ENCODE results near the gene BRIP1. TPM values are rescaled to one million over a fixed set of nuclear protein-coding genes. Genes with fewer than 3 reads are reported as not detected.

Gene BRIP1
- total RNA-seq, 4 donors from 2014 or later, result 0.13 to 0.42 (median 0.31) TPM

- WGBS, result 95% methylated on average over 3 of the region's 3 CpGs
- TF ChIP-seq POLR2A (IDR thresholded peaks at IDR 0.05; ENCODE audit: low read depth) (no peak), CTCF (IDR thresholded peaks at IDR 0.05) (no peak), EP300 (IDR thresholded peaks at IDR 0.05) (no peak), POLR2AphosphoS5 (IDR thresholded peaks at IDR 0.05) (no peak)
- Histone ChIP-seq H3K4me1 (peaks cover 0 to 5% (median 0%) of the 10 kb centered on the region in 4 donors), H3K36me3 (no peaks in the 10 kb centered on the region), H3K27ac (replicated peaks in 1 of 4) (no peak overlapping the region), H3K4me3 (no peak overlapping the region), H3K27me3 (no peaks in the 10 kb centered on the region), H3K9me3 (peaks cover 0 to 11% (median 0%) of the 10 kb centered on the region in 4 donors)
- DNase-seq (ENCODE audit: extremely low spot score), result no peak
- intact Hi-C loops (cut with DNase I), result no loop called here
Measured at GRCh38 chr17:61768405-61768804, 94.9 kb downstream of the BRIP1 start.

- DNase-seq (ENCODE audit: extremely low spot score), result no peak
- WGBS, result 51% methylated on average over 2 of the region's 2 CpGs
Measured at GRCh38 chr17:61766520-61766919, 96.8 kb downstream of the BRIP1 start.

GRCh38 chr17:61764846-61765245 is 98.5 kb downstream of the BRIP1 start:
- no peak for TF ChIP-seq POLR2AphosphoS5 (IDR thresholded peaks at IDR 0.05)
- TF ChIP-seq CTCF (IDR thresholded peaks at IDR 0.05), result no peak
- no peak for TF ChIP-seq EP300 (IDR thresholded peaks at IDR 0.05)
- TF ChIP-seq POLR2A (IDR thresholded peaks at IDR 0.05; ENCODE audit: low read depth), result no peak
- intact Hi-C loops (cut with DNase I), result no loop called here
- WGBS, result 100% methylated on average over 1 of the region's 1 CpG

More at GRCh38 chr17:61766520-61766919, 96.8 kb downstream of the BRIP1 start:
- H3K27ac ChIP-seq (replicated peaks in 1 of 4), result no peak overlapping the region
- H3K9me3 ChIP-seq, result peaks cover 0 to 11% (median 0%) of the 10 kb centered on the region in 4 donors
- no peaks in the 10 kb centered on the region for H3K36me3 ChIP-seq
- peaks cover 0 to 5% (median 0%) of the 10 kb centered on the region in 4 donors for H3K4me1 ChIP-seq
- no peak overlapping the region for H3K4me3 ChIP-seq
- TF ChIP-seq EP300 (IDR thresholded peaks at IDR 0.05) (no peak), CTCF (IDR thresholded peaks at IDR 0.05) (no peak), POLR2A (IDR thresholded peaks at IDR 0.05; ENCODE audit: low read depth) (no peak), POLR2AphosphoS5 (IDR thresholded peaks at IDR 0.05) (no peak)
- H3K27me3 ChIP-seq, result no peaks in the 10 kb centered on the region
- intact Hi-C loops (cut with DNase I), result no loop called here

GRCh38 chr17:61761827-61762226 is 101.5 kb downstream of the BRIP1 start:
- H3K36me3 ChIP-seq, result no peaks in the 10 kb centered on the region
- TF ChIP-seq POLR2AphosphoS5 (IDR thresholded peaks at IDR 0.05), result no peak
- TF ChIP-seq CTCF (IDR thresholded peaks at IDR 0.05), result no peak
- TF ChIP-seq POLR2A (IDR thresholded peaks at IDR 0.05; ENCODE audit: low read depth), result no peak
- TF ChIP-seq EP300 (IDR thresholded peaks at IDR 0.05), result no peak
- H3K27ac ChIP-seq (replicated peaks in 1 of 4), result no peak overlapping the region
- H3K27me3 ChIP-seq, result no peaks in the 10 kb centered on the region
- peaks cover 0 to 4% (median 0%) of the 10 kb centered on the region in 4 donors for H3K4me1 ChIP-seq
- H3K4me3 ChIP-seq, result no peak overlapping the region
- DNase-seq (ENCODE audit: extremely low spot score), result no peak
- intact Hi-C loops (cut with DNase I), result no loop called here
- WGBS, result 90% methylated on average over 2 of the region's 2 CpGs
- no peaks in the 10 kb centered on the region for H3K9me3 ChIP-seq

More at GRCh38 chr17:61764846-61765245, 98.5 kb downstream of the BRIP1 start:
- no peaks in the 10 kb centered on the region for H3K9me3 ChIP-seq
- no peaks in the 10 kb centered on the region for H3K36me3 ChIP-seq
- H3K4me3 ChIP-seq, result no peak overlapping the region
- no peak overlapping the region for H3K27ac ChIP-seq (replicated peaks in 1 of 4)
- no peaks in the 10 kb centered on the region for H3K27me3 ChIP-seq
- H3K4me1 ChIP-seq, result peaks cover 0 to 5% (median 0%) of the 10 kb centered on the region in 4 donors
- DNase-seq (ENCODE audit: extremely low spot score), result no peak

GRCh38 chr17:61759362-61759761 is 104.0 kb downstream of the BRIP1 start:
- no peaks in the 10 kb centered on the region for H3K27me3 ChIP-seq
- no peak for TF ChIP-seq CTCF (IDR thresholded peaks at IDR 0.05)
- TF ChIP-seq EP300 (IDR thresholded peaks at IDR 0.05), result no peak
- TF ChIP-seq POLR2A (IDR thresholded peaks at IDR 0.05; ENCODE audit: low read depth), result no peak
- no peak for TF ChIP-seq POLR2AphosphoS5 (IDR thresholded peaks at IDR 0.05)
- intact Hi-C loops (cut with DNase I), result no loop called here
- H3K27ac ChIP-seq (replicated peaks in 1 of 4), result no peak overlapping the region
- 95% methylated on average over 1 of the region's 1 CpG for WGBS
- no peak overlapping the region for H3K4me3 ChIP-seq
- H3K36me3 ChIP-seq, result no peaks in the 10 kb centered on the region
- DNase-seq (ENCODE audit: extremely low spot score), result no peak
- no peaks in the 10 kb centered on the region for H3K9me3 ChIP-seq
- H3K4me1 ChIP-seq, result no peaks in the 10 kb centered on the region
